Lower lobe of right lung (tissue), 2 donors: Measurements from ENCODE around the gene LRRC63. TPM values are rescaled to one million over a fixed set of nuclear protein-coding genes. Genes with fewer than 3 reads are reported as not detected.
A peak's percentile ranks its signal among the peaks of the same experiment; 100 is the strongest.

Experiments used
- ATAC-seq, 2 donors: fragments of 200-7000 bp; cut with Tn5 transposase; one replicate each; pipeline ENCODE4 v1.9.1; 2020 to 2022; ENCODE audit warnings: mild to moderate bottlenecking in 2 of 2, moderate library complexity in 2 of 2
- DNase-seq: peaks from one replicate; pipeline ENCODE4 v3.0.0-alpha.2; 2020
- H3K27ac ChIP-seq: fragments of 200-600 bp; one replicate; pipeline ENCODE4 v1.8.0; 2022
- H3K27me3 ChIP-seq: fragments of 200-600 bp; one replicate; pipeline ENCODE4 v1.8.0; 2022; ENCODE audit warnings: low read depth
- H3K36me3 ChIP-seq: fragments of 200-600 bp; one replicate; pipeline ENCODE4 v1.8.0; 2022; ENCODE audit warnings: mild to moderate bottlenecking
- H3K4me1 ChIP-seq: fragments of 200-600 bp; one replicate; pipeline ENCODE4 v1.8.0; 2022
- H3K4me3 ChIP-seq: fragments of 200-600 bp; one replicate; pipeline ENCODE4 v1.8.0; 2022; ENCODE audit warnings: mild to moderate bottlenecking
- H3K9me3 ChIP-seq: fragments of 200-600 bp; one replicate; pipeline ENCODE4 v1.8.0; 2022
- CTCF ChIP-seq: fragments of 200-600 bp; IDR thresholded peaks from one replicate; pipeline ENCODE4 v1.8.0; 2022; ENCODE audit warnings: antibody characterized with exemption, mild to moderate bottlenecking
- intact Hi-C: fragments of 100-400 bp; cut with DNase I; formaldehyde crosslinking; loops from one replicate; pipeline ENCODE4 v1.11.0; 2022
- total RNA-seq: library from RNA; stranded (reverse); fragmentation: NEBNext Ultra II Directional; extraction: Animal tissue kit (Norgen Biotek cat#: 25700); gene quantifications from one replicate; pipeline ENCODE4 v1.2.1, GENCODE V29; 2021
- donor health status: DM: no; HTN: yes; CAD: no; lungs with severe emphysema.

The LRRC63 gene
- total RNA-seq, 1 donor from 2014 or later: 1.7 TPM

- no peak for DNase-seq
- no peak overlapping the region for H3K4me3 ChIP-seq
- H3K27me3 ChIP-seq: no peaks in the 10 kb centered on the region
- no peaks in the 10 kb centered on the region for H3K36me3 ChIP-seq
- H3K4me1 ChIP-seq: peaks cover 88% of the 10 kb centered on the region
- no peak for ATAC-seq
- no peaks in the 10 kb centered on the region for H3K9me3 ChIP-seq
- TF ChIP-seq CTCF: no peak
- intact Hi-C loops: no loop called here
- peak overlapping the region; percentile 54 for H3K27ac ChIP-seq
Observed at GRCh38 chr13:46170687-46171086, 41.0 kb upstream of the LRRC63 start.

- no peaks in the 10 kb centered on the region for H3K9me3 ChIP-seq
- TF ChIP-seq CTCF: no peak
- peak overlapping the region; percentile 54 for H3K27ac ChIP-seq
- peaks cover 85% of the 10 kb centered on the region for H3K4me1 ChIP-seq
- H3K27me3 ChIP-seq: no peaks in the 10 kb centered on the region
- no peaks in the 10 kb centered on the region for H3K36me3 ChIP-seq
- no peak for DNase-seq
- no peak overlapping the region for H3K4me3 ChIP-seq
- ATAC-seq: peak; percentile 50 to 60
- intact Hi-C loops: no loop called here
Observed at GRCh38 chr13:46171217-46171616, 40.5 kb upstream of the LRRC63 start.

- TF ChIP-seq CTCF: no peak
- Histone ChIP-seq H3K27ac (peak overlapping the region; percentile 54), H3K36me3 (no peaks in the 10 kb centered on the region), H3K27me3 (no peaks in the 10 kb centered on the region), H3K4me3 (no peak overlapping the region), H3K9me3 (no peaks in the 10 kb centered on the region), H3K4me1 (peaks cover 83% of the 10 kb centered on the region)
- DNase-seq (no peak), ATAC-seq (no peak)
- intact Hi-C loops: no loop called here
Observed at GRCh38 chr13:46171739-46172138, 40.0 kb upstream of the LRRC63 start.

GRCh38 chr13:46172531-46172991, 39.2 kb upstream of the LRRC63 start:
- ATAC-seq (peak; percentile 52 to 65), DNase-seq (no peak)
- Histone ChIP-seq H3K27ac (peak overlapping the region; percentile 54), H3K4me3 (peak overlapping the region; percentile 7), H3K9me3 (no peaks in the 10 kb centered on the region), H3K4me1 (peaks cover 76% of the 10 kb centered on the region), H3K27me3 (no peaks in the 10 kb centered on the region), H3K36me3 (no peaks in the 10 kb centered on the region)
- intact Hi-C loops: no loop called here
- TF ChIP-seq CTCF: no peak

GRCh38 chr13:46173656-46174055, 38.1 kb upstream of the LRRC63 start:
- ATAC-seq: no peak

More at GRCh38 chr13:46173656-46174055, 38.1 kb upstream of the LRRC63 start:
- Histone ChIP-seq H3K9me3 (no peaks in the 10 kb centered on the region), H3K27ac (peak overlapping the region; percentile 9), H3K4me1 (peaks cover 65% of the 10 kb centered on the region), H3K27me3 (no peaks in the 10 kb centered on the region), H3K4me3 (no peak overlapping the region), H3K36me3 (no peaks in the 10 kb centered on the region)
- no peak for TF ChIP-seq CTCF
- DNase-seq: no peak
- intact Hi-C loops: no loop called here
